HUES48 (cell line): ENCODE results near the gene NECTIN2.
A peak's percentile ranks its signal among the peaks of the same experiment; 100 is the strongest.
"Not testable (repeated sequence)": the region's sequence is repeated elsewhere in the genome, so short reads cannot be mapped to it uniquely, and the experiment has no call there.

ENCODE experiments used
- H3K27ac ChIP-seq: one replicate; pipeline ENCODE4 v1.7.0; 2013; ENCODE audit warnings: low read depth, low read length, inconsistent platforms
- H3K27me3 ChIP-seq: 2 replicates; pipeline ENCODE4 v1.6.1; 2013; ENCODE audit warnings: mild to moderate bottlenecking, low read length; ENCODE audit not compliant: control insufficient read depth, insufficient read depth
- H3K36me3 ChIP-seq: 2 replicates; pipeline ENCODE4 v1.6.1; 2013; ENCODE audit warnings: low read length; ENCODE audit not compliant: control insufficient read depth, insufficient read depth
- H3K4me1 ChIP-seq: 2 replicates; pipeline ENCODE4 v1.6.1; 2013; ENCODE audit warnings: mild to moderate bottlenecking, low read length; ENCODE audit not compliant: control insufficient read depth, insufficient read depth
- H3K4me3 ChIP-seq: 2 replicates; pipeline ENCODE4 v1.5.1; 2013; ENCODE audit warnings: mild to moderate bottlenecking, low read depth, low read length
- H3K9ac ChIP-seq: 2 replicates; pipeline ENCODE4 v1.6.1; 2013; ENCODE audit warnings: mild to moderate bottlenecking, low read depth, low read length, moderate library complexity
- H3K9me3 ChIP-seq: 2 replicates; pipeline ENCODE4 v1.6.1; 2013; ENCODE audit warnings: low read length; ENCODE audit not compliant: control insufficient read depth, insufficient read depth

The NECTIN2 gene

DNA sequence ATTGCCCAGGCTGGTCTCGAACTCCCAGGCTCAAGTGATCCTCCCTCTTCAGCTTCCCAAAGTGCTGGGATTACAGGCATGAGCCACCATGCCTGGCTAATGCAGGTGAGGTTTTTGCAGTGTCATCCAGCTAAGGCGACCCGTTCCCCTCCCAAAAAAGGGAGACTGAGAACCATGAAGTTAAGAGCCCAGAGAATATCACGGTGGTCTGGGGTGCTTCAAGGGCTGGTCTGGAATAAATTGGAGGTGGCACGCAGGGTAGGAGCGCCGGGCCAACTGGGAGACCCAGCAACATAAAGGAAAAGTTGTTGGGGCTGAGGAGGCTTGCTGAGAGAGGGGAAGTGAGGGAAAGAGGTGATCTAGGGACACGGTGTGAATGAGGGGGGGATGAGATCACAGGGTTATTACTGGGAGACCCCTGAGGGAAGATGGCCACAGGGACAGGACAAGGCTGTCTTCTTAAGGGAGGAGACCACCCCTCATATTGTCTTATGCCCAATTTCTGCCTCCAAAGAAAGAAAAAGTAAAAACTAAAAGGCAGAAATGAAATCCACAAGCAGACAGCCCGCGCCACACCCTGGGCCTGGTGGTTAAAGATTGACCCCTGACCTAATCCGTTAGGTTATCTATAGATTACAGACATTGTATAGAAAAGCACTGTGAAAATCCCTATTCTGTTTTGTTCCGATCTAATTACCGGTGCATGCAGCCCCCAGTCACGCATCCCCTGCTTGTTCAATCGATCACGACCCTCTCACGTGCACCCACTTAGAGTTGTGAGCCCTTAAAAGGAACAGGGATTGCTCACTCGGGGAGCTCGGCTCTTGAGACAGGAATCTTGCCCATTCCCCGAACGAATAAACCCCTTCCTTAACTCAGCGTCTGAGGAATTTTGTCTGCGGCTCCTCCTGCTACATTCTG, 67.7 kb downstream of the NECTIN2 start:
- Histone ChIP-seq H3K27ac (peak overlapping the region; percentile 76), H3K4me3 (peak overlapping the region; percentile 61)
- not testable (repeated sequence) for H3K4me1 ChIP-seq

DNA sequence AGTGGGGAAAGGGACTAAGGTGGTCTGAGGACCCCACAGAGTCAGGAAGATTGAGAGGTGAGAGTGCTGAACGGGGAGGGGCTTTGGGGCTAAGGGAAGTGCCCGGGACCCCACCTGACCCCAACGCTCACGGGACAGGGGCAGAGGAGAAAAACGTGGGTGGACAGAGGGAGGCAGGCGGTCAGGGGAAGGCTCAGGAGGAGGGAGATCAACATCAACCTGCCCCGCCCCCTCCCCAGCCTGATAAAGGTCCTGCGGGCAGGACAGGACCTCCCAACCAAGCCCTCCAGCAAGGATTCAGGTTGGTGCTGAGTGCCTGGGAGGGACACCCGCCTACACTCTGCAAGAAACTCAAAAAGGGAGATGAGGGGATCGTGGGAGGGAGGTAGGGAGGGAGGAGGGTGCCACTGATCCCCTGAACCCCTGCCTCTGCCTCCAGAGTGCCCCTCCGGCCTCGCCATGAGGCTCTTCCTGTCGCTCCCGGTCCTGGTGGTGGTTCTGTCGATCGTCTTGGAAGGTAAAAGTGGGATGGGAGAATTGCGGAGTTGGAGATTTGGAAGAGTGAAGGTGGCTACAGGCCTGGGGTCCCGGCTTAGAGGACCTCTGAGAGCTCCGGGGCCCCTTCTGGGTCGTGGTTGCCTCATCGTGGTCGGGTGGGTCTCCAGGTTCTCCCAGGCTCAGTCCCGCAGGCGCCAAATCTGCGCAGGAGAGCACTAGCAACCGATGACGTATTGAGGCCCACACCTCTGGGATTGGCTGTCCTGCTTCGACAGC, 68.5 kb downstream of the NECTIN2 start, which contains the start of gene APOC1:
Gene APOC1, plus strand, starts transcription at position 176 of the 774 bp plus-strand sequence. Its CDS starts 284 bp downstream, at position 460.
- not testable (repeated sequence) for H3K9me3 ChIP-seq, H3K4me1 ChIP-seq, H3K27me3 ChIP-seq, H3K36me3 ChIP-seq
- peak within 1 kb of the TSS; percentile 73 for H3K9ac ChIP-seq
- peak within 1 kb of the TSS; percentile 76 for H3K27ac ChIP-seq
- peak within 1 kb of the TSS; percentile 61 for H3K4me3 ChIP-seq

More for the DNA sequence above, 67.7 kb downstream of the NECTIN2 start:
- not testable (repeated sequence) for H3K9me3 ChIP-seq, H3K36me3 ChIP-seq, H3K27me3 ChIP-seq
- peak overlapping the region; percentile 73; the same call in 1 of the 2 replicates for H3K9ac ChIP-seq

DNA sequence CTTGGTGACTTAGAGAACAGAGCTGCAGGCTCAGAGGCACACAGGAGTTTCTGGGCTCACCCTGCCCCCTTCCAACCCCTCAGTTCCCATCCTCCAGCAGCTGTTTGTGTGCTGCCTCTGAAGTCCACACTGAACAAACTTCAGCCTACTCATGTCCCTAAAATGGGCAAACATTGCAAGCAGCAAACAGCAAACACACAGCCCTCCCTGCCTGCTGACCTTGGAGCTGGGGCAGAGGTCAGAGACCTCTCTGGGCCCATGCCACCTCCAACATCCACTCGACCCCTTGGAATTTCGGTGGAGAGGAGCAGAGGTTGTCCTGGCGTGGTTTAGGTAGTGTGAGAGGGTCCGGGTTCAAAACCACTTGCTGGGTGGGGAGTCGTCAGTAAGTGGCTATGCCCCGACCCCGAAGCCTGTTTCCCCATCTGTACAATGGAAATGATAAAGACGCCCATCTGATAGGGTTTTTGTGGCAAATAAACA, 78.2 kb downstream of the NECTIN2 start:
- Histone ChIP-seq H3K27ac (no peak overlapping the region), H3K9ac (no peak overlapping the region), H3K4me1 (peaks cover 2% of the 10 kb centered on the region; the same call in 1 of the 2 replicates), H3K4me3 (no peak overlapping the region), H3K9me3 (no peaks in the 10 kb centered on the region), H3K27me3 (no peaks in the 10 kb centered on the region), H3K36me3 (no peaks in the 10 kb centered on the region)

DNA sequence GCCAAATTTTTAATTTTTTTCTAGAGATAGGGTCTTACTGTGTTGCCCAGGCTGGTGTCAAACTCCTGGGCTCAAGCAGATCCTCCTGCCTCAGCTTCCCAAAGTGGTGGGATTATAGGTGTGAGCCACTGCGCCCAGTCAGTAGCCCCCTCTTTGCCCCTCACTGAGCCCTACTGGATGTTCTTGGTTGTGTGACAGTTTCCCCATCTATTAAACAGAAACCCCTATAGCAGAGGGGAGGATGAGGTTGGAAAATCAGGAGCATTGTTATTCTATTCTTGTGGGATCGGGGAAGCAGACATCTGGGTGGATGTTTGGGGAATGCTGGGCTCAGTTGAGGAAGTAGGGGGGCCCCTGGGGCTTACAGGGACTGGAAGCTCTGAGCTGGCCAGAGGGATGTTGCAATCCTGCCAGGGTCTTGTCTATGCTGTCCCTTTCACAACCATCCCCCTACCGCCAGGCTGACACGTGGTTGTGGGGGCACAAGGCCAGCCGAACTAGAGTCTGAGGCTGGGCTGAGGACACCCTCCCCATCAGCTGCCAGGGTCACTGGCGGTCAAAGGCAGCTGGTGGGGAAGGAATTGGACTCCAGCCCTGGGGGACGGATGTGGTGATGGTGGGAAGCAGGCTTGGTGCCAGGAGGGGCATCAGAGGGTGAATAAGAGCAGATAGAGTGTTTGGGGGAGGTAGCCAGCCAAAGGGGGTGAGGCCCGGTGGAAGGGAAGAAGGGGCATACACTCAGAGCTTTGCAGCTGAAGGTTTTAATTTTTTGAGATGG, 79.2 kb downstream of the NECTIN2 start:
- H3K9ac ChIP-seq, result no peak overlapping the region

DNA sequence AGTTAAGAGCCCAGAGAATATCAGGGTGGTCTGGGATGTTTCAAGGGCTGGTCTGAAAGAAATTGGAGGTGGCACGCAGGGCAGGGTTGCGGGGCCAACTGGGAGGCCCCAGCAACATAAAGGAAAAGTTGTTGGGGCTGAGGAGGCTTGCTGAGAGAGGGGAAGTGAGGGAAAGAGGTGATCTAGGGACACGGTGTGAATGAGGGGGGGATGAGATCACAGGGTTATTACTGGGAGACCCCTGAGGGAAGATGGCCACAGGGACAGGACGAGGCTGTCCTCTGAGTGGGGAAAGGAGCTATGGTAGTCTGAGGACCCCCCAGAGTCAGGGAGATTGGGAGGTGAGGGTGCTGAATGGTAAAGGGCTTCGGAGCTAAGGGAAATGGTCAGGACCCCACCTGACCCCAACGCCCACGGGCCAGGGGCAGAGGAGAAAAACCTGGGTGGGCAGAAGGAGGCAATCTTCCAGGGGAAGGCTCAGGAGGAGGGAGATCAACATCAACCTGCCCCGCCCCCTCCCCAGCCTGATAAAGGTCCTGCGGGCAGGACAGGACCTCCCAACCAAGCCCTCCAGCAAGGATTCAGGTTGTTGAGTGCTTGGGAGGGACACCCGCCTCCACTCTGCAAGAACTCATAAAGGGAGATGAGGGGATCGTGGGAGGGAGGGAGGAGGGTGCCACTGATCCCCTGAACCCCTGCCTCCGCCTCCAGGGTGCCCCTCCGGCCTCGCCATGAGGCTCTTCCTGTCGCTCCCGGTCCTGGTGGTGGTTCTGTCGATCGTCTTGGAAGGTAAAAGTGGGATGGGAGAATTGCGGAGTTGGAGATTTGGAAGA, 80.4 kb downstream of the NECTIN2 start:
- H3K27me3 ChIP-seq, H3K36me3 ChIP-seq, H3K4me3 ChIP-seq, H3K4me1 ChIP-seq, H3K9ac ChIP-seq, H3K9me3 ChIP-seq, H3K27ac ChIP-seq: not testable (repeated sequence)

More for the DNA sequence above, 79.2 kb downstream of the NECTIN2 start:
- Histone ChIP-seq H3K36me3 (no peaks in the 10 kb centered on the region), H3K4me1 (peaks cover 2% of the 10 kb centered on the region; the same call in 1 of the 2 replicates), H3K9me3 (no peaks in the 10 kb centered on the region), H3K4me3 (no peak overlapping the region), H3K27ac (no peak overlapping the region), H3K27me3 (no peaks in the 10 kb centered on the region)

DNA sequence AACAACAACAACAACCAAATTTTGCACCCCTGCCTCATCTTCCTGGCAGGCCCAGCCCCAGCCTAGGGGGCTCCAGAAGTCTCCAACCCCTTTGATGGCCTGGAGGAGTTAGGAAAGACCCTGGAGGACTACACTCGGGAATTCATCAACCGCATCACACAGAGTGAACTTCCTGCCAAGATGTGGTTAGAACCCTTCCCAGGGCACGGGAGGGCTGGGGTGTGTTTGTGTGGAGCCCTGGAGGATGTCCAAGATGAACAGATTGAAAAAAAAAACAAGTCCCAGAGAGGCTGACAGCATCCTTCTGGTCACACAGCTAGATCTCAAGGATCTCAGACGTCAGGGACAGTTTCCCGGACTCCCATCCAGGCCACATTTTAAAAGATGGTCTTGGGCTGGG, 81.6 kb downstream of the NECTIN2 start:
- Histone ChIP-seq H3K27me3 (no peaks in the 10 kb centered on the region), H3K9me3 (no peaks in the 10 kb centered on the region), H3K4me1 (peaks cover 2% of the 10 kb centered on the region; the same call in 1 of the 2 replicates), H3K27ac (no peak overlapping the region), H3K9ac (no peak overlapping the region), H3K4me3 (no peak overlapping the region), H3K36me3 (no peaks in the 10 kb centered on the region)

DNA sequence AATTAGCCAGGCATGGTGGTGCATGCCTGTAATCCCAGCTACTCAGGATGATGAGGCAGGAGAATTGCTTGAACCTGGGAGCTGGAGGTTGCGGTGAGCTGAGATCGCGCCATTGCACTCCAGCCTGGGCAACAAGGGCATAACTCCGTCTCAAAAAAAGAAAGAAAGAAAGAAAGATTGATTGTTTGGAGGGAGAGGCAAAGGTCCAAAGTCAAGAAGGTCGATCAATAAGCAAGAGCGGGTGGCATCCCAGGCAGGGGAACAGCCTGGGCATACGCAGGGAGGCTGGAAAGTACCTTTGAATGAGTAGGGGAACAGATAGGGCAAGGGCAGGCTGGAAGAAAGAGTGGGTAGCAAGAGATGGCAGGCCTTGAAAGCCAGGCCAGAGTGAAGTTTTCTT, 84.0 kb downstream of the NECTIN2 start:
- no peaks in the 10 kb centered on the region for H3K9me3 ChIP-seq

DNA sequence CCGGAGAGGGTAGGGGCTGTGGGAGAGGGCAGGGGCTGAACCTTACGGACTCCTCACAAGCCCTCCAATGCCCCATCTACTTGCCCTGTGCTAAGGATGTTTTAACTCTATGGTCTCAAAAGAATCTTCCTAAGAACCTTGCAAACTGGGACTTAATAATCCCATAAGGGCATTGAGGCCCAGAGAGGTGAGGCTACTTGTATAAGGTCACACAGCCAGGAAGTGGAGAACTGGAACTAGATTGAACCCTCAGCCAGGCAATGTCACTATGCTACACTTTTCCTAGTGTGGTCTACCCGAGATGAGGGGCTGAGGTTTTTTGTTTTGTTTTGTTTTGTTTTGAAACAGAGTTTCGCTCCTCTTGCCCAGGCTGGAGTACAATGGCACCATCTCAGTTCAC, 85.4 kb downstream of the NECTIN2 start:
- H3K27ac ChIP-seq, result no peak overlapping the region
- no peak overlapping the region for H3K9ac ChIP-seq
- no peaks in the 10 kb centered on the region for H3K36me3 ChIP-seq
- no peaks in the 10 kb centered on the region for H3K9me3 ChIP-seq
- H3K4me1 ChIP-seq, result peaks cover 2% of the 10 kb centered on the region; the same call in 1 of the 2 replicates
- H3K27me3 ChIP-seq, result no peaks in the 10 kb centered on the region
- no peak overlapping the region for H3K4me3 ChIP-seq

More for the DNA sequence above, 84.0 kb downstream of the NECTIN2 start:
- no peak overlapping the region for H3K27ac ChIP-seq
- no peaks in the 10 kb centered on the region for H3K36me3 ChIP-seq
- H3K4me3 ChIP-seq, result no peak overlapping the region
- H3K9ac ChIP-seq, result no peak overlapping the region
- no peaks in the 10 kb centered on the region for H3K27me3 ChIP-seq
- peaks cover 2% of the 10 kb centered on the region; the same call in 1 of the 2 replicates for H3K4me1 ChIP-seq
